Measurements from ENCODE around the gene KCND3.

- no peak for TF ChIP-seq TAF1 (IDR thresholded peaks at IDR 0.05; ENCODE audit: borderline replicate concordance, low read depth, low read length)
- no peak for TF ChIP-seq POLR2A (IDR thresholded peaks at IDR 0.05; ENCODE audit: low read depth, low read length)
Measured at GRCh38 chr1:111733992-111734341, 255.5 kb downstream of the KCND3 start.

All from GM12892 (cell line).